HEK293 (cell line): ENCODE data around the gene SLX4.

Experiments used
- CTCF ChIA-PET: fragments of 350-600 bp; formaldehyde crosslinking; extraction: SDS; loops from one replicate; lab custom pipeline; 2021; ENCODE audit warnings: antibody characterized with exemption; lab: Yijun Ruan, JAX
- POLR2A ChIA-PET: fragments of 300-600 bp; formaldehyde crosslinking; extraction: SDS; loops from one replicate; lab custom pipeline; 2020; ENCODE audit warnings: antibody characterized with exemption, inconsistent platforms; lab: Yijun Ruan, JAX
- H3K27ac ChIP-seq: fragments of 200-500 bp; sonication (Bioruptor generic); 2 replicates; pipeline ENCODE4 v1.5.1; 2014; ENCODE audit warnings: low read depth, low read length, control low read depth, inconsistent platforms; ENCODE audit errors: extremely low read depth
- H3K36me3 ChIP-seq, 2 experiments: fragments of 200-500 bp in 1 of 2; sonication (Bioruptor generic) in 1 of 2; 1 replicate in 1 of 2; 2 replicates in 1 of 2; pipeline ENCODE4 v1.5.1; 2014 to 2017; ENCODE audit warnings: inconsistent platforms in 2 of 2, low read length in 2 of 2; ENCODE audit not compliant: control insufficient read depth in 2 of 2, insufficient read depth in 1 of 2
- H3K4me1 ChIP-seq: fragments of 200-500 bp; sonication (Bioruptor generic); 2 replicates; pipeline ENCODE4 v1.5.1; 2014; ENCODE audit warnings: mild to moderate bottlenecking, low read length, inconsistent platforms; ENCODE audit not compliant: control insufficient read depth, insufficient read depth
- H3K4me3 ChIP-seq: 2 replicates; pipeline ENCODE4 v1.5.1; 2011; ENCODE audit warnings: low read depth, mild to moderate bottlenecking, control low read depth, low read length, moderate library complexity
- H3K9me3 ChIP-seq: fragments of 200-500 bp; sonication (Bioruptor generic); 2 replicates; pipeline ENCODE4 v1.5.1; 2014; ENCODE audit warnings: low read depth, low read length, inconsistent platforms; ENCODE audit not compliant: control insufficient read depth, insufficient read depth
- GLI2 ChIP-seq: fragments of 450-650 bp; formaldehyde crosslinking; IDR thresholded peaks from 2 replicates; pipeline ENCODE4; 2017; ENCODE audit warnings: missing biosample characterization, missing genetic modification characterization, low read depth, borderline replicate concordance
- GLI4 ChIP-seq: fragments of 450-650 bp; formaldehyde crosslinking; IDR thresholded peaks from 2 replicates; pipeline ENCODE4 v1.5.1; 2016; ENCODE audit warnings: missing biosample characterization, missing genetic modification characterization
- KLF17 ChIP-seq: fragments of 450-650 bp; formaldehyde crosslinking; IDR thresholded peaks from 2 replicates; pipeline ENCODE4 v1.5.1; 2016; ENCODE audit warnings: missing biosample characterization, missing genetic modification characterization
- PRDM2 ChIP-seq: fragments of 450-650 bp; formaldehyde crosslinking; IDR thresholded peaks from 2 replicates; pipeline ENCODE4 v1.5.1; 2016; ENCODE audit warnings: missing biosample characterization, missing genetic modification characterization, borderline replicate concordance
- SP2 ChIP-seq: fragments of 450-650 bp; formaldehyde crosslinking; IDR thresholded peaks from 2 replicates; pipeline ENCODE4 v1.5.1; 2016; ENCODE audit warnings: missing biosample characterization, missing genetic modification characterization
- ZBTB26 ChIP-seq: fragments of 450-650 bp; formaldehyde crosslinking; optimal IDR thresholded peaks from 2 replicates; pipeline ENCODE3; 2016; ENCODE audit warnings: missing biosample characterization, mild to moderate bottlenecking, missing genetic modification characterization
- ZNF155 ChIP-seq: fragments of 450-650 bp; formaldehyde crosslinking; IDR thresholded peaks from 2 replicates; pipeline ENCODE4 v1.5.1; 2016; ENCODE audit warnings: missing biosample characterization, missing genetic modification characterization
- ZNF175 ChIP-seq: fragments of 450-650 bp; formaldehyde crosslinking; IDR thresholded peaks from 2 replicates; pipeline ENCODE4 v1.5.1; 2016; ENCODE audit warnings: missing biosample characterization, missing genetic modification characterization
- ZNF404 ChIP-seq: fragments of 450-650 bp; formaldehyde crosslinking; IDR thresholded peaks from 2 replicates; pipeline ENCODE4 v1.5.1; 2017; ENCODE audit warnings: missing biosample characterization, missing genetic modification characterization
- ZNF626 ChIP-seq: fragments of 450-650 bp; sonication (Bioruptor Pico); formaldehyde crosslinking; IDR thresholded peaks from 2 replicates; pipeline ENCODE4 v1.5.1; 2018; ENCODE audit warnings: missing biosample characterization, missing genetic modification characterization, inconsistent platforms
- ZNF639 ChIP-seq: fragments of 450-650 bp; formaldehyde crosslinking; IDR thresholded peaks from 2 replicates; pipeline ENCODE4 v1.5.1; 2016; ENCODE audit warnings: missing biosample characterization, missing genetic modification characterization
- ZNF645 ChIP-seq: fragments of 450-650 bp; formaldehyde crosslinking; IDR thresholded peaks from 2 replicates; pipeline ENCODE4; 2016; ENCODE audit warnings: missing biosample characterization, missing genetic modification characterization
- ZNF768 ChIP-seq: fragments of 450-650 bp; formaldehyde crosslinking; IDR thresholded peaks from 2 replicates; pipeline ENCODE4 v1.5.1; 2018; ENCODE audit warnings: missing biosample characterization, mild to moderate bottlenecking, missing genetic modification characterization
- ZSCAN16 ChIP-seq: fragments of 450-650 bp; formaldehyde crosslinking; IDR thresholded peaks from 2 replicates; pipeline ENCODE4 v1.5.1; 2016; ENCODE audit warnings: missing biosample characterization, missing genetic modification characterization
- ZSCAN18 ChIP-seq: fragments of 450-650 bp; formaldehyde crosslinking; IDR thresholded peaks from 2 replicates; pipeline ENCODE4 v1.5.1; 2016; ENCODE audit warnings: missing biosample characterization, missing genetic modification characterization

SLX4 gene

GRCh38 chr16:3607634-3608033 lies 3.8 kb downstream of the SLX4 start (continued):
- TF ChIP-seq PRDM2 (tag by site-specific recombination) (no peak), ZNF768 (tag by site-specific recombination) (no peak), ZNF155 (tag by site-specific recombination) (no peak), ZNF645 (tag by site-specific recombination) (no peak), ZSCAN18 (tag by site-specific recombination) (no peak), ZNF175 (tag by site-specific recombination) (no peak), ZSCAN16 (tag by site-specific recombination) (no peak)

- TF ChIP-seq GLI2 (tag by site-specific recombination) (no peak), KLF17 (tag by site-specific recombination) (no peak), SP2 (no peak), ZNF639 (no peak), ZBTB26 (tag by site-specific recombination) (no peak), ZNF626 (tag by site-specific recombination) (no peak), GLI4 (tag by site-specific recombination) (no peak), ZNF404 (tag by site-specific recombination) (no peak)
- Histone ChIP-seq H3K4me1 (no peaks in the 10 kb centered on the region), H3K36me3 (peaks cover 0 to 29% of the 10 kb centered on the region in 2 experiments; a peak in 2 of 3 replicates), H3K27ac (no peak overlapping the region), H3K9me3 (no peaks in the 10 kb centered on the region), H3K4me3 (no peak overlapping the region)
- CTCF ChIA-PET = no interaction called here
- POLR2A ChIA-PET = interaction anchor here (0.6 kb wide), 1 partner anchor 1028 kb away, joined by 3 read pairs; no protein-coding TSS in a partner anchor
Observed at GRCh38 chr16:3607161-3607560, 4.2 kb downstream of the SLX4 start.
